ENCODE data around the gene NUTF2.
"Not testable (repeated sequence)": the region's sequence is repeated elsewhere in the genome, so short reads cannot be mapped to it uniquely, and the experiment has no call there.

Gene NUTF2

GRCh38 chr16:67847064-67847861 is 530 bp downstream of the NUTF2 start, which contains the start of gene CENPT:
Gene CENPT, minus strand, starts transcription at chr16:67847693. Its CDS starts 13,834 bp downstream, at chr16:67833859.
- Mint-ChIP-seq H3K36me3 (no peaks in the 10 kb centered on the region), H3K4me3 (peak within 1 kb of the TSS; percentile 94), H3K4me1 (peaks cover 44% of the 10 kb centered on the region), H3K27ac (peak within 1 kb of the TSS; percentile 94), H3K9me3 (no peaks in the 10 kb centered on the region), H3K27me3 (no peaks in the 10 kb centered on the region)

DNA sequence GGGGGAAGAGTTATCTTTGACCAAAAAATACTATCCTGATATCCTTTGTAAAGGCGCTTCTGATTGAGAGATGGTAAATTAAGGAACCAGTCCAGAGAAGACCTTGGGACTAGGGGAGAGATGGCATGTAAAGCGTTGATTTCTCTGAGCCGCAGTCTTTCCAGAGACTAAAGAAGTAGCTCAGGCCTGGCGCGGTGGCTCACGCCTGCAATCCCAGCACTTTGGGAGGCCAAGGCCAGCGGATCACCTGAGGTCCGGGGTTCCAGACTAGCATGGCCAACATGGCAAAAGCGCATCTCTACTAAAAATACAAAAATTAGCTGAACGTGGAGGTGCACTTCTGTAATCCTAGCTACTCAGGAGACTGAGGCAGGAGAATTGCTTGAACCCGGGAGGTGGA is 1.4 kb downstream of the NUTF2 start:
- no peaks in the 10 kb centered on the region for H3K36me3 Mint-ChIP-seq
- H3K4me3 Mint-ChIP-seq, result peak overlapping the region; percentile 94
- peaks cover 39% of the 10 kb centered on the region for H3K4me1 Mint-ChIP-seq
- no peaks in the 10 kb centered on the region for H3K27me3 Mint-ChIP-seq
- H3K27ac Mint-ChIP-seq, result no peak overlapping the region
- no peaks in the 10 kb centered on the region for H3K9me3 Mint-ChIP-seq

GRCh38 chr16:67853670-67854069 is 6.9 kb downstream of the NUTF2 start:
- peaks cover 38% of the 10 kb centered on the region for H3K4me1 Mint-ChIP-seq
- H3K27ac Mint-ChIP-seq, result no peak overlapping the region
- H3K4me3 Mint-ChIP-seq, result no peak overlapping the region
- H3K36me3 Mint-ChIP-seq, result peaks cover 2% of the 10 kb centered on the region
- H3K27me3 Mint-ChIP-seq, result no peaks in the 10 kb centered on the region
- H3K9me3 Mint-ChIP-seq, result no peaks in the 10 kb centered on the region

- Mint-ChIP-seq H3K36me3 (peaks cover 2% of the 10 kb centered on the region), H3K4me1 (peaks cover 35% of the 10 kb centered on the region), H3K4me3 (no peak overlapping the region), H3K9me3 (no peaks in the 10 kb centered on the region), H3K27ac (no peak overlapping the region), H3K27me3 (no peaks in the 10 kb centered on the region)
These were observed 9.1 kb downstream of the NUTF2 start for GRCh38 chr16:67855789-67856188.

- no peak overlapping the region for H3K27ac Mint-ChIP-seq
- no peaks in the 10 kb centered on the region for H3K9me3 Mint-ChIP-seq
These were observed 10.3 kb downstream of the NUTF2 start for GRCh38 chr16:67856927-67857546.

GRCh38 chr16:67857547-67858233 is 11.0 kb downstream of the NUTF2 start:
- Mint-ChIP-seq H3K9me3 (no peaks in the 10 kb centered on the region), H3K36me3 (peaks cover 2% of the 10 kb centered on the region), H3K4me3 (no peak overlapping the region), H3K27ac (peak overlapping the region; percentile 85), H3K27me3 (no peaks in the 10 kb centered on the region), H3K4me1 (peaks cover 46% of the 10 kb centered on the region)

More at GRCh38 chr16:67856927-67857546, 10.3 kb downstream of the NUTF2 start:
- Mint-ChIP-seq H3K36me3 (peaks cover 2% of the 10 kb centered on the region), H3K27me3 (no peaks in the 10 kb centered on the region), H3K4me3 (no peak overlapping the region), H3K4me1 (peaks cover 45% of the 10 kb centered on the region)

DNA sequence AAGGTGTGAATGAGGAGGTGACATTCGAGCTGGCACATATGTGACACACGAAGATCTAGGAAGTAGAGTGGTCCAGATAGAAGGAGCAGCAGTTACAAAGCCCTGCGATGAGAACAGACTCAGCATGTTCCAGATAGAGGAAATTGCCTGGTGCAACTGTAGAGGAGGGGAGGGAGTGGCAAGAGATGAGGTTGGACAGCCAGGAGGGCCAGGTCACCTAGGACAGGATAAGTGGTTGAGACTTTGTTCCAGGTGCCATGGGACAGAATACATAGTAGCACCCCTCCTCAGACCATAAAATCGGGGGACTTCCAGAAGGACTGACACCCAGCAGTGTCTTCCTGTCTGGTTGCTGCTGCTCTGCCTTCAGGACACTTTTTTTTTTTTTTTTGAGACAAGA is 11.8 kb downstream of the NUTF2 start:
- no peak overlapping the region for H3K4me3 Mint-ChIP-seq

DNA sequence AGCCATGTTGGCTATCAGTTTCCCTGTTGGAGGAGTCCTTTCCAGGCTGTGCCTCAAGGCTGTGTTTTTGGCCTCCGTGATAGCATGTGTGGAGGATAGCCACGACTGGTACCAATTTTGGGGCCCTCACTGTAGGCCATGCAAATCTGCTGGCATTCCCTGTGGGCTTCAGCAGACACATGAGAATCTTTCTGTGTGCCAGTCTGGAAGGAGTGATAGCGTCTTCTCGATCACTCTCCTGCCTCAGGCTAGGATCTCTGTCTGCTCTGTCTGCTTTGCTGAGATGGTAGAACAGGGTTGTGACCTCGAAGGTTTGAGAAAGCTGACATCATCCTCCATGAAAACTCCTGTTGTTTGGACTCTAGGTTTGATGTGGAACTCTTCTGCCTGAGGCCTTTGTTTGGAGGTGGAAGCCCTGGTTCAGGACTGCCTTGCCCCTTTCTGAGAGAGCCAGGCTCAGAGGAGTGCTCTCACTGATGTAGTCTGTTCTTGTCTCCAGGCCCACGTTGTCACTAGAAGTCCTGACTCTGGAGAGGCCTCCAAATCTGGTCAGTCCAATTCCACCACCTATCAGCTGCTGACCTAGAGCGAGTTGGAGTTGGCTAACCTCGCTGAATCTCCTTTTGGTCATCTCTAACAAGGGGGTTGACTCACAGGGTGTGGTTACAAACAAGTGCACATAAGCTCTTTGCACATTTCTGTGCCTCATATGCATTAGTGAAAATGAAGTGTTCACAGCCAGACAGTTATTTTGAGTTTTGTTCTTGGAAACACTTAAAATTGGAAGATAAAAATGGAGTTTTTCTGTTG is 14.1 kb downstream of the NUTF2 start:
- Mint-ChIP-seq H3K27ac (no peak overlapping the region), H3K4me1 (peaks cover 37% of the 10 kb centered on the region), H3K36me3 (peaks cover 2% of the 10 kb centered on the region), H3K9me3 (no peaks in the 10 kb centered on the region), H3K27me3 (no peaks in the 10 kb centered on the region), H3K4me3 (no peak overlapping the region)

More for the DNA sequence above, 11.8 kb downstream of the NUTF2 start:
- no peaks in the 10 kb centered on the region for H3K9me3 Mint-ChIP-seq
- H3K27me3 Mint-ChIP-seq, result no peaks in the 10 kb centered on the region
- H3K27ac Mint-ChIP-seq, result no peak overlapping the region
- H3K36me3 Mint-ChIP-seq, result peaks cover 2% of the 10 kb centered on the region
- H3K4me1 Mint-ChIP-seq, result peaks cover 46% of the 10 kb centered on the region

DNA sequence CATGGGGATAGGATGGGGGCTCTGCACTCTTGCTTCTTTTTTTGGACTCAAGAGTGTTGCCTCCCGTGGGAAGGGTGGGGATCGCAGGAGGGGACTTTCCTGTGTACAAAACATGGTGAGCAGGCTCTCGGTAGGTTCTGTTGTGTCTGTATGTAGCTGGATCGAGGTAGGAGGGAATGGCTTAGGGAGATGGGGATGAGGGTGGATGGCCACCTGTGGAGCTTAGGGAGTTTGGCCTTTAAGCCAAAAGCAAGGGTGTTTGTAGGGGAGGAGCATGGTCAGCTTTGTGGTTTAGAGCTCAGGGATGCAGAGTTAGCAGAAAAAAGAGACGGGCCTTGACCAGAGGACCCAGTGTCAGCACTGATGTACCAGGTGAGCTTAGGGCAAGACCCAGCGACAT is 15.1 kb downstream of the NUTF2 start:
- Mint-ChIP-seq H3K36me3 (peaks cover 2% of the 10 kb centered on the region), H3K9me3 (no peaks in the 10 kb centered on the region), H3K27me3 (no peaks in the 10 kb centered on the region), H3K4me1 (peaks cover 34% of the 10 kb centered on the region), H3K27ac (peak overlapping the region; percentile 15), H3K4me3 (no peak overlapping the region)

- H3K4me1 Mint-ChIP-seq, result peaks cover 24% of the 10 kb centered on the region
These were observed 16.2 kb downstream of the NUTF2 start for GRCh38 chr16:67862623-67863583.

DNA sequence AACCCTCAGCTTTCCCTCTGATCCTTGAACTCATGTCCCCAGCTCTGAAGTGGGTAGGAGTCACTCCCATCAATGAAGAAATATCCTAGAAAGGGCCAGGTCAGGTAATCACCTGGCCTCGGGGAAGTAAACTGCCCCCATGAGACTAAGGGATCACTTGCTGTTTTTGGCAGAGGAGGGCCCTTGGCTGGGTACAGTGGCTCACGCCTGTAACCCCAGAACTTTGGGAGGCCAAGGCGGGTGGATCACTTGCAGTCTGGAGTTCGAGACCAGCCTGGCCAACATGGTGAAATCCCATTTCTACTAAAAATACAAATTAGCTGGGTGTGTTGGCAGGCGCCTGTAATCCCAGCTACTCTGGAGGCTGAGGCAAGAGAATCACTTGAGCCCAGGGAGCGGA is 17.3 kb downstream of the NUTF2 start:
- not testable (repeated sequence) for H3K27me3 Mint-ChIP-seq, H3K4me3 Mint-ChIP-seq, H3K9me3 Mint-ChIP-seq, H3K36me3 Mint-ChIP-seq
- H3K27ac Mint-ChIP-seq, result peak overlapping the region; percentile 35
- H3K4me1 Mint-ChIP-seq, result peaks cover 16% of the 10 kb centered on the region

More at GRCh38 chr16:67862623-67863583, 16.2 kb downstream of the NUTF2 start:
- Mint-ChIP-seq H3K27ac (no peak overlapping the region), H3K9me3 (no peaks in the 10 kb centered on the region), H3K27me3 (no peaks in the 10 kb centered on the region), H3K4me3 (no peak overlapping the region), H3K36me3 (peaks cover under 1% of the 10 kb centered on the region)

DNA sequence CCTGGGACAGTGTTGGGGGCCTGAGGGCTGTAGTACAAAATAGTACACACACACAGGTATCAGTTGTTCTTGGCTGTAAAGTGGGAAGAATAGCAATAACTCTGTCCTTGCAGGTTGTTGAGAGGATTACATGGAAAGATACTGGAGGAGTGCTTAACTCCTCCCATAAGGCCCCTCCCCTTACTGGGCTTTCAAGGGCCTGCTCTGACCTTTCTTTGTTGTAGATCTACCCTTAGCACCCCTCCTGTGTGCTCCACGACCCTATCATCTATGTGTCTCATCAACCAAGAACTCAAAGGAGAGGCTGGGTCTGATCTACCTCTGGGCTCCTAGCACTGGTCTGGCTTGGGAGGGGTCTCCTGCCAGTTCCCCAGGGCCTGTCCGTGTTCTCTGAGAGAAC is 17.9 kb downstream of the NUTF2 start:
- Mint-ChIP-seq H3K4me3 (no peak overlapping the region), H3K36me3 (no peaks in the 10 kb centered on the region), H3K4me1 (peaks cover 16% of the 10 kb centered on the region), H3K9me3 (no peaks in the 10 kb centered on the region), H3K27me3 (no peaks in the 10 kb centered on the region), H3K27ac (peak overlapping the region; percentile 72)

GRCh38 chr16:67865318-67865717 is 18.6 kb downstream of the NUTF2 start:
- Mint-ChIP-seq H3K27ac (no peak overlapping the region), H3K9me3 (no peaks in the 10 kb centered on the region), H3K27me3 (no peaks in the 10 kb centered on the region), H3K4me3 (no peak overlapping the region), H3K4me1 (peaks cover 16% of the 10 kb centered on the region), H3K36me3 (no peaks in the 10 kb centered on the region)

GRCh38 chr16:67868290-67868689 is 21.6 kb downstream of the NUTF2 start:
- no peak overlapping the region for H3K27ac Mint-ChIP-seq

More at GRCh38 chr16:67868290-67868689, 21.6 kb downstream of the NUTF2 start:
- Mint-ChIP-seq H3K4me3 (no peak overlapping the region), H3K9me3 (no peaks in the 10 kb centered on the region), H3K4me1 (peaks cover 11% of the 10 kb centered on the region), H3K27me3 (no peaks in the 10 kb centered on the region), H3K36me3 (no peaks in the 10 kb centered on the region)
